GM21360 (cell line): ENCODE data around the gene CHMP1B.

Experiments used
- ATAC-seq: cut with Tn5 transposase; IDR thresholded peaks from one replicate; pipeline ENCODE4 v1.9.1; 2021; ENCODE audit warnings: mild to moderate bottlenecking, moderate library complexity; ENCODE audit not compliant: unreplicated experiment

The CHMP1B gene

DNA sequence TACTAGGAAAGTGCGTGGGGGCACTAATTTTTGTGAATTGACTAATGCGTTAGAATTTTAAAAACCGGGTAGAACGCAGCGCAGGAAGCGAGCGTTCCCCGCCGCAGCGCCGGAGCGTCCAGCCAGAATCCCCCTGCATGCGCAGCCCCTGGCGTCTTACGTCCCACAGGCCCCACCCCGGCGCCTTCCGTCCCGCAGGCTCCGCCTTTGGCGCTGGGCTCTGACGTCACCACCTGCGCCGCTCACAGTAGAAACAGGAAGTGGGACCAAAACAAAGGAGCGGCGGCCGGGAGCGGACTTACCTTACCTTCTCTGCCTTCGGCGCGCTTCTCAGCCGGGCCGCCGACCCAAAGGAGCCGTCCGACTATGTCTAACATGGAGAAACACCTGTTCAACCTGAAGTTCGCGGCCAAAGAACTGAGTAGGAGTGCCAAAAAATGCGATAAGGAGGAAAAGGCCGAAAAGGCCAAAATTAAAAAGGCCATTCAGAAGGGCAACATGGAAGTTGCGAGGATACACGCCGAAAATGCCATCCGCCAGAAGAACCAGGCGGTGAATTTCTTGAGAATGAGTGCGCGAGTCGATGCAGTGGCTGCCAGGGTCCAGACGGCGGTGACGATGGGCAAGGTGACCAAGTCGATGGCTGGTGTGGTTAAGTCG lies at the start of gene CHMP1B:
Gene CHMP1B, plus strand, starts transcription at position 268 of the 660 bp plus-strand sequence. Its CDS starts 99 bp downstream, at position 367.
- peak; percentile 94 for ATAC-seq

DNA sequence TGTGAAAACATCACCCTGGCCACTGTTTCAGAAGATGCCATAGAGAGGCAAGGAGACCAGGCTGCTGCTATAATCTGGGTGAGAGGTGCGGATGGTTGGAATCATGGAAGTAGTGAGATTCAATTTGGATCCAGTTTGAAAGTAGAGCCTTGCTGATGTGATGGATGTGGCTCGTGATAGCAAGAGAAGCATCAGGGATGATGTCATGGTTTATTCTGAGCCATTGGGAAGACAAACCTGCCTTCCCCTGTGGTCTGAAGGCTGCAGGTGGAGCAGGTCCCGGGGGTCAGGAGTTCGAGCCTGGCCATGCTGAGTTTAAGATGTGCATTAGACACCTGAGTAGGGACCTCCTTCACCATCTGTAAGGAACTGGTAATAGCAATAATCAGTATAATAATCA lies 49.6 kb upstream of the CHMP1B start:
- ATAC-seq = no peak

- no peak for ATAC-seq
Observed at GRCh38 chr18:11802158-11802557, 49.1 kb upstream of the CHMP1B start.

GRCh38 chr18:11802586-11802985 lies 48.6 kb upstream of the CHMP1B start:
- ATAC-seq = no peak

DNA sequence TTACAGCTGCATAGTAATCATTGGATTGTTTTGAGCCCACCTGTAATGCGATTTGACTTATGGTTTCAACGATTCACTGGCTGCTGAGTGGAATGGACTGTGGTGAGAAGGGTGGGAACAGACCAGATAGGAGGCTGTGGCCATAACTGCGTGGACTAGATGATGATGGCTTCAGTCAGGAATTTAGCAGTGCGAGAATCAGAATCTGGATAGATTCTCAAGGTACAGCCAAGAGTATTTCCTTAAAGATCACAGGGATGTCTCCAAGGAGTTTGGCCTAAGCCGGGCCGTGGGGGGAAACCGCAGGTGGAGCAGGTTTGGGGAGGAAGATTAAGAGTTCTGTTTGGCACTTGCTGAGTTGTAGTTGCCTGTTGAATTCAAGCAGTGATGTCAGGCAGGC lies 44.0 kb upstream of the CHMP1B start:
- ATAC-seq = no peak

GRCh38 chr18:11808001-11808855 lies 43.0 kb upstream of the CHMP1B start:
- no peak for ATAC-seq

GRCh38 chr18:11809895-11810294 lies 41.3 kb upstream of the CHMP1B start:
- no peak for ATAC-seq

GRCh38 chr18:11810379-11810778 lies 40.8 kb upstream of the CHMP1B start:
- ATAC-seq = no peak

- no peak for ATAC-seq
Observed at GRCh38 chr18:11811009-11811408, 40.2 kb upstream of the CHMP1B start.

GRCh38 chr18:11817229-11817628 lies 34.0 kb upstream of the CHMP1B start:
- no peak for ATAC-seq

DNA sequence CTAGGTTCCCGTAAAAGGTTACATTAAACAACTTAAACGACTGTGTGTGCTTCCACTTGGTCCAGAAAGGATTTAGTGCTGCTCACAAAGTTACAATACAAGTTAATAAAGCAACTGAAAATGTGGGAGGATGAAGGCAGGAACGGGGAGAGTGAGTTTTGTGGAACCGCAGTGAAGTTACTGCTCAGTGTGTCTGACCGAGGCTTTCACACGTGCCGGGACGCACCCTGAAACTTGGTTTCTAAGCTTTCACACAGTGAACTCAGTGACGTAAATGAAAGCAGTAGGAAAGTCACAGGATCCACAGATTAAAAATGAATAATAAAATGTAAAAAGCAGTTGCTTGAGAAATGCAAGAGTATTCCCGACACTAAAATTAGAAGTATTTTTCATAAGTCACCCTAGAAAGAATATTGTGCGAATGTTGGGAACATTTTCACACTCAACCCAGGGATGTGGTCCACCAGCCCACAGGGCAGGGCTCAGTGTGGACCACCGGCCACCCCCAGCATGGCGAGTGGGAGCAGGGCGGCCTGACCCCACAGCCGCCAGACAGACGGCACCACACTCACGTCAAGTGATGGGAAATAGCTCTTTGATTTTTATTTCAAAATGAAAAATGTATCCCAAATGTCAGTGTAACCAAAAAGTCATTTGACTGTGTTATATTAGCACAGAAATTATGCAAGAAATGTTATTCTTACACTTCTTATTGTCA lies 32.6 kb upstream of the CHMP1B start:
- ATAC-seq = no peak

GRCh38 chr18:11819938-11820337 lies 31.3 kb upstream of the CHMP1B start:
- no peak for ATAC-seq

DNA sequence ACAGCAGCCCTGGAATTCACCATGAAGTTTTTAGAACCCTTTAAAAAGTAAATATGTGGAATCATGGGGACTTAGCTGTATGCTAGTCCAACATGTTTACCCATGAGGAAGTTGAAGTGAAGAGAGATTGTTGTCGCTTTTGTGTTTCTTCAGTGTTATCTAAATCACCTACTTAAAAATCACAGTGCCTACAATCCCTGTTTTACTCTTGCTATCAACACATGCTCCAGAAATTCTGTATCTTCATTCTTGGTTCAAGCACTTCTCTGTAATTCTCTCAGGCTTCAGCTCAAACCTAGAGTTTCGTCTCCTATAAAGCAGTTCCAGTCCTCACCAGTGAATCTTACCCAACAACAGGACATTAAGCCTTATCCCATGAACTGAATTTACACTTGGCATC lies 30.5 kb upstream of the CHMP1B start:
- no peak for ATAC-seq

DNA sequence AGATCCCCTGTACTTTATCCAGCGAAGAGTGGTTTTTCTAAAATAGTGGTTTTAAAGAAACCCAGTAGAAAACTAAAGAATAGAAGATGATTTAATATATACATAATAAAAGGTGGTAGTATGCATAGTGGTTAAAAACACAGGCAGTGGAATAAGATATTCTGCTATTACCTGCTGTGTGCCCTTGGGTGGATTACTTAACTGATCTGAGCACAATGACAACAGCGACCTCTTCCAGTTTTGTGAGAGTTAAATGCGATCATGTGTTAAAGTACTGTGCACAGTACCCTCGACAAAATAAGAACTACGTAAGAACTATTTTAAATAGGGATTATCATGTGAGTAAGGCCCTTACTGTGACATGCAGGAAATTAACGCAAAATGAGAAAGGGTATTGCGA lies 30.0 kb upstream of the CHMP1B start:
- ATAC-seq = no peak

GRCh38 chr18:11821643-11822237 lies 29.5 kb upstream of the CHMP1B start:
- ATAC-seq = no peak

- ATAC-seq = no peak
Observed at GRCh38 chr18:11823545-11823944, 27.7 kb upstream of the CHMP1B start.

- ATAC-seq = no peak
Observed at GRCh38 chr18:11826836-11827235, 24.4 kb upstream of the CHMP1B start.

GRCh38 chr18:11828786-11829432 lies 22.3 kb upstream of the CHMP1B start:
- no peak for ATAC-seq

DNA sequence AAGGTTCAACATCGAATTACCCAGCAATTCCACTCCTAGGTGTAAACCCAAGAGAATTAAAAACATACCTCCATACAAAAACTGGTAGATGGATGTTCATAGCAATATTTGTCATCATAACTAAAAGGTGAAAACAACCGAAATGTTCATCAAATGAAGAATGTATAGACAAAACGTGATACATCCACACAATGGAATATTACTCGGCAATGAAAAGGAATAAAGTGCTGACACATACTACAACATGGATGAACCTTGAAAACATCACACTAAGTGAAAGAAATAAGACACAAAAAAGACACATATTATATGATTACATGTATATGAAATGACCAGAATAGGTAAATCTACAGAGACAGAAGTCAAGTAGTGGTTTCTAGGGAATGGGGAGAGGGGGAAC lies 20.6 kb upstream of the CHMP1B start:
- ATAC-seq = no peak

GRCh38 chr18:11831921-11832320 lies 19.3 kb upstream of the CHMP1B start:
- no peak for ATAC-seq

DNA sequence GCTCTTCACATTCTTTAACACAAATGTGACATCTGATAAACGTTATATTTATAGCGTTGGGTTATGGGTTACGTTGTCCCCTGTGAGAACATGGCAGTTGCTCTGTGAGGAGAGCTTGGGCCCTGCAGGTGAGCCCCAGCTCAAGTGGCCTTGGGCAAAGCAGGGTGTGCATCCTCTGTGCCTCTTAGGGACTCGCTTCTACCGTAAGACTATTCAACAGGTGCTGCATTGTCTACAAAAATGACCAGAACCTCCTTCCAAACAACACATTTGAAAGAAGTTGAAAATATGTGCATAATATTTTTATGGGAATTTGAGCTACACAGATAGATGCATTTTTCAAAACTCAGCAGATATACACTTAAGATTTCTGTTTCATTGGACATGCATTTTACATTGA lies 16.4 kb upstream of the CHMP1B start:
- ATAC-seq = no peak
